Muscle layer of colon (tissue), 2 donors: Measurements from ENCODE around the gene PTPRD.

Experiments used
- H3K27ac ChIP-seq: one replicate; pipeline ENCODE4 v1.7.0; 2013; ENCODE audit warnings: low read depth, mild to moderate bottlenecking, low read length, moderate library complexity
- H3K27me3 ChIP-seq, 2 donors: one replicate each; pipeline ENCODE4 v1.7.0; 2013; ENCODE audit warnings: low read length in 2 of 2, mild to moderate bottlenecking in 2 of 2; ENCODE audit not compliant: insufficient read depth in 2 of 2, control insufficient read depth in 1 of 2
- H3K36me3 ChIP-seq: one replicate; pipeline ENCODE4 v1.7.0; 2013; ENCODE audit warnings: mild to moderate bottlenecking, low read length; ENCODE audit not compliant: insufficient read depth
- H3K4me1 ChIP-seq: one replicate; pipeline ENCODE4 v1.7.0; 2013; ENCODE audit warnings: mild to moderate bottlenecking, low read length; ENCODE audit not compliant: insufficient read depth
- H3K4me3 ChIP-seq, 2 donors: one replicate each; pipeline ENCODE4 v1.7.0; 2013; ENCODE audit warnings: low read length in 2 of 2, low read depth in 1 of 2, mild to moderate bottlenecking in 1 of 2, moderate library complexity in 1 of 2
- H3K9ac ChIP-seq: one replicate; pipeline ENCODE4 v1.7.0; 2013; ENCODE audit warnings: low read length
- H3K9me3 ChIP-seq: one replicate; pipeline ENCODE4 v1.7.0; 2013; ENCODE audit warnings: mild to moderate bottlenecking, low read length
- donor health status: abdominal sarcoma.
- donor health status: Adenocarcinoma of cecum.

Gene PTPRD

GRCh38 chr9:8429157-8429556 is 2183.6 kb downstream of the PTPRD start:
- H3K4me1 ChIP-seq = no peaks in the 10 kb centered on the region
- no peaks in the 10 kb centered on the region for H3K36me3 ChIP-seq
- H3K9ac ChIP-seq = no peak overlapping the region
- H3K9me3 ChIP-seq = no peaks in the 10 kb centered on the region
- H3K27ac ChIP-seq = no peak overlapping the region
- no peak overlapping the region for H3K4me3 ChIP-seq
- no peaks in the 10 kb centered on the region for H3K27me3 ChIP-seq

GRCh38 chr9:8428389-8428788 is 2184.4 kb downstream of the PTPRD start:
- Histone ChIP-seq H3K4me1 (no peaks in the 10 kb centered on the region), H3K36me3 (no peaks in the 10 kb centered on the region), H3K27me3 (no peaks in the 10 kb centered on the region), H3K9me3 (no peaks in the 10 kb centered on the region), H3K9ac (no peak overlapping the region), H3K27ac (no peak overlapping the region), H3K4me3 (no peak overlapping the region)

DNA sequence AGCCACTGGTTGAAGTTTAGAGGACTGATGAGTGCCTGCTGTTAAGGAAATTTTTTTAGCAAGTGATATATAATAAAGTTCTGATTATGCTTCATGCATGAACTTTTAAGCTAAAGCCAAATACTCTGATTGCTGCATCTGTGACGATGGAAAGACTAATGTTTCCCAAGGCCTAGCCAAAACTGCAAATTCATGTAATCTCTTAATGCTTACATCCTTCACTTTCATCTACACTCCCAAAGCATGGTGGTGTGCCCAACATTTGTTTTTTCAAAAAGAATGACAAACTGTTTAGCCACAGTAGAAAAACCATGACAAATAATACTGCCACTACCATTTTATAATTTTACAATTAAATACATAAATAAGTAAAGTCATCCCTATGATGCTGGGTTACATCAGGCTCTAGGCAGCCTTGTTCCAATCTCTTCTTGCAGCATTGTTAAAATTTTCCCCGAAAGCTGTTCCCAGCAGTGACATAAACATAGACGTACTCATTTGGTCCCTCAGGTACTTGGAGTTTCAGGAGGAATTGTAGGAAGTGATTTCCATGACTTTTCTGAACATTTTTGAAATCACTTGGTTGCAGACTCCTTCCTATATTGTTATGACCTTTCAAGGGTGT is 2187.9 kb downstream of the PTPRD start:
- H3K27ac ChIP-seq = no peak overlapping the region
- no peak overlapping the region for H3K9ac ChIP-seq
- H3K9me3 ChIP-seq = no peaks in the 10 kb centered on the region
- H3K36me3 ChIP-seq = no peaks in the 10 kb centered on the region
- H3K4me3 ChIP-seq = no peak overlapping the region
- no peaks in the 10 kb centered on the region for H3K4me1 ChIP-seq
- H3K27me3 ChIP-seq = no peaks in the 10 kb centered on the region

DNA sequence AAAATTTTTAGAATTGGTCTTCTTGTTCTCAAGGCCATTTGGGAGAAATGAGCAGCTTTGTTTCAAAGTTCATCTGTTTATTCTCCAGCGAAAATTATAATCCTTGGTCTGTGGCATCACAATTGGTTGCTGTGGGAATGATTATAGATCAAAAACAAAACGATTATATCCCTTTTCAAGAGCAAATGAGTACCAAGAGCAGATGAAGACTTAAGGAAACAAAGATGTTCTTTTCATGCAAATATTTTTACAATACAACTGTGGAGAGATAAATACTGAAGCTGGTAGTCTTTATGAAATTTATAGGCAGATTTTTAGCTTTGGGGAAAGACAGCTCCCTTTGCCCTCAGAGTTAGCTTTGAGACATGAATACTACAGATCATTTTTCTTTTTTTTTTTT is 2192.4 kb downstream of the PTPRD start:
- Histone ChIP-seq H3K9me3 (no peaks in the 10 kb centered on the region), H3K9ac (no peak overlapping the region), H3K4me3 (no peak overlapping the region), H3K4me1 (no peaks in the 10 kb centered on the region), H3K27ac (no peak overlapping the region), H3K27me3 (no peaks in the 10 kb centered on the region), H3K36me3 (no peaks in the 10 kb centered on the region)

DNA sequence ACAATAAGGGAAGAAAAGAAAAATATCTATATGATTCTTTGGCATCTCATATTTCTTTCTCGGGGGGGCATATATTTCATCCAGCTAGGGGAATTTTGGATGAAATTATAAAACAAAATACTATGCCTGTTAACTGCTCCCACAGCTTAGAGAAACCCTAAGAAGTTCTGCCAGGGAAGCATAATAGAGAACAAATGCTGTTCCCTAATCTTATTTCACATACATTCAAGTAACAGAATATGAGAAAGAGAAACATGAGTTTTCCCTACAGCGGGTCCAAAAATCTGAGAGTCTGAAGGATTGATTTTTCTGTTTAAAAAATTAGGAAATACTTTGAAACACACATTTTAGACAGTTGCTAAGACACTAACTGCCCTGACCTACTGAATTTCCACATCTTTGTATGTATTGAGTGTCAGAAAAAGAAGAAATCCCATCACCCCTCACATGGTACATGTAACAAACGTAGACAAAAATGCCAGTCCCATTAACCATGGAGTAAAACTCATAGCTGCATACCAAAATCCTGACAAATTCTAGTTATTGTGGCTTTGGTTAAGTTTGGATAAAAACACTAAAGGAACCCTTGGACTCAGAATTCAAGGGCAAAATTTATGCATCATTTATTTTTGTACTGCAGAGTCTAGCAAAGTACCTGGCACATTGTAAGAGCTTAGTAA is 2193.1 kb downstream of the PTPRD start:
- H3K27ac ChIP-seq = no peak overlapping the region
- H3K9me3 ChIP-seq = no peaks in the 10 kb centered on the region
- no peak overlapping the region for H3K9ac ChIP-seq
- no peaks in the 10 kb centered on the region for H3K36me3 ChIP-seq
- no peaks in the 10 kb centered on the region for H3K27me3 ChIP-seq
- H3K4me3 ChIP-seq = no peak overlapping the region
- no peaks in the 10 kb centered on the region for H3K4me1 ChIP-seq

GRCh38 chr9:8417341-8417740 is 2195.5 kb downstream of the PTPRD start:
- Histone ChIP-seq H3K9ac (no peak overlapping the region), H3K27ac (no peak overlapping the region), H3K27me3 (no peaks in the 10 kb centered on the region), H3K4me3 (no peak overlapping the region), H3K36me3 (no peaks in the 10 kb centered on the region), H3K4me1 (no peaks in the 10 kb centered on the region), H3K9me3 (no peaks in the 10 kb centered on the region)

DNA sequence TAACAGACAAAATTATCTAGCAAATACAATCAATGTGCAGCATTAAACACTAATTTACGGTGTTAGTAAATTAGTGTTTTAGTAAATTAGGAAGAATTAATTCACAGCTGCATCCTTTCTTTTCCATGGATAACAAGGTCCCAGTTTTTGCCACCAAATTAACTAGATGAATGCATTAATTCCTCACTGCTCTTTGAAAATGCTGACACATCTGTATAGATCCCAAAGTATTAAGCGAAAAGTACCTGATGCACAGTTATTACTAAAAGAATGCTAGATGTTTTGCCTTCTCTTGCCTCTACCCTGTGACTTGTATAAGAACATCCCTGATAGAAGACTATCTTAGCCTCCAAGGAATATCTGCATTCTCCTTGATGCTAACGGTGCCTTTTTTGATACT is 2200.5 kb downstream of the PTPRD start:
- Histone ChIP-seq H3K27me3 (no peaks in the 10 kb centered on the region), H3K27ac (no peak overlapping the region), H3K36me3 (no peaks in the 10 kb centered on the region), H3K4me1 (no peaks in the 10 kb centered on the region), H3K9me3 (no peaks in the 10 kb centered on the region), H3K4me3 (no peak overlapping the region), H3K9ac (no peak overlapping the region)

GRCh38 chr9:8408575-8409190 is 2204.1 kb downstream of the PTPRD start:
- Histone ChIP-seq H3K4me1 (no peaks in the 10 kb centered on the region), H3K9me3 (no peaks in the 10 kb centered on the region), H3K27ac (no peak overlapping the region), H3K4me3 (no peak overlapping the region), H3K9ac (no peak overlapping the region), H3K27me3 (no peaks in the 10 kb centered on the region), H3K36me3 (no peaks in the 10 kb centered on the region)

- Histone ChIP-seq H3K27ac (no peak overlapping the region), H3K36me3 (no peaks in the 10 kb centered on the region), H3K9me3 (no peaks in the 10 kb centered on the region), H3K4me3 (no peak overlapping the region), H3K9ac (no peak overlapping the region), H3K4me1 (no peaks in the 10 kb centered on the region), H3K27me3 (no peaks in the 10 kb centered on the region)
These were observed 2210.7 kb downstream of the PTPRD start for GRCh38 chr9:8401961-8402705.

DNA sequence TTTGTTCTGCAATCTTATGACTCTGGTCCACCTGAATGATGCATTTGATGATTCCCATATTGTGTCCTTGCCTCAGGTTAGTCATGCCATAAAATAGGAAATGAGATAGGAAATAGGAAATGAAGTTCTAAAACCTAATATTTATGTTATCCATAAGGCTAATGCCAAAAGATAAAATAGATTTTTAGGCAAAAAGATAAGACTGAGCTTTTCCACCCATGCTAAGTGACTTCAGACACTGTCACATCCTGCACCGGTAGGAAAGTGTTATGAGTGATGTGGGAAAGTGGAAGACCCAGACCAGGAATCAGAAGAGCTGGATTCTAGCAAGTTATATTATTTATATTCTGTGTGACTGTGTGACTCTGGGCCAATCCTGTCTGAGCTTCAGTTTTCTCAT is 2212.4 kb downstream of the PTPRD start:
- H3K4me3 ChIP-seq = no peak overlapping the region
- no peaks in the 10 kb centered on the region for H3K4me1 ChIP-seq
- no peaks in the 10 kb centered on the region for H3K9me3 ChIP-seq
- H3K27ac ChIP-seq = no peak overlapping the region
- no peaks in the 10 kb centered on the region for H3K36me3 ChIP-seq
- H3K9ac ChIP-seq = no peak overlapping the region
- H3K27me3 ChIP-seq = no peaks in the 10 kb centered on the region

DNA sequence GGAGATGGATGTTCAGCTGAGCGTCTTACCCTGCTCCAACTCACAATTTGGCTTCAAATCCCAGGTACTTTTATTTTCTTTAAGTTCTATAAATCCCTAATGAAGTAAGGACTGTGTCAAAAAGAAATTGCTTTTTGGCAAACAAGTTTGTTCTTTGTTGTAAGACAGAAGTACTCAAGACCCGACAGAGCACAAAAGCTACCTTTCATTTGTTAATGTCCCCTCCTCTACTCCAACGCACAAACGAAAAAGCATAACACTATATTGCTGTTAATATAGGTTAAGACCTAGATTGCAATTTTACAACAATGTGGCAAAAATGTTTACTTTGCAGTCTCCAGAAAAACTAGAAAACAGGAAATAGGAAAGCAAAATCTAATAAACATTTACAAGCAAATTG is 2217.8 kb downstream of the PTPRD start:
- no peaks in the 10 kb centered on the region for H3K27me3 ChIP-seq
- H3K9ac ChIP-seq = no peak overlapping the region
- H3K36me3 ChIP-seq = no peaks in the 10 kb centered on the region
- H3K27ac ChIP-seq = no peak overlapping the region
- H3K9me3 ChIP-seq = no peaks in the 10 kb centered on the region
- H3K4me1 ChIP-seq = no peaks in the 10 kb centered on the region
- H3K4me3 ChIP-seq = no peak overlapping the region
